Stimulated activated naive CD4-positive, alpha-beta T cell (primary cell): ENCODE measurements around the gene SLC9A9.

Experiments
- DNase-seq, 6 experiments: peaks; one replicate each; lab custom pipeline; 2025; lab: John Stamatoyannopoulos, UW

Gene SLC9A9

DNA sequence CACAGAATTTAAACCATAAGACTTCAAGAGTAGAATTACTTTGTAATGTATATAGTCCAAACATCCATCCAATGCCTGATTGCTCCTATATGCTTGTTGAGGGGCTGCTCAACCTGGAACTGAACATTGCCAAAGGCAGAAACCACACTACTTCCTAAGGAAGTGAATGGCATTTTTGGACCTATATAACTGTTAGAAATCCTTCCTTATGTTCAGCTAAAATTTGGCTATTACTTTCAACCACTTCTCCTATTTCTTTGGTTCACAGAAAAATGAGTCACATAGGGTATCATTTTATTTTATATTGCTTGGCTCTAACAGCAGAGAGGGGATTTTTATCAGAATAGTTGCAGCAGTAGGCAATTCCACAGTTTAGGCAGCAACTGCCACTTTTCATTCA lies 342.1 kb downstream of the SLC9A9 start:
- DNase-seq = no peak

DNA sequence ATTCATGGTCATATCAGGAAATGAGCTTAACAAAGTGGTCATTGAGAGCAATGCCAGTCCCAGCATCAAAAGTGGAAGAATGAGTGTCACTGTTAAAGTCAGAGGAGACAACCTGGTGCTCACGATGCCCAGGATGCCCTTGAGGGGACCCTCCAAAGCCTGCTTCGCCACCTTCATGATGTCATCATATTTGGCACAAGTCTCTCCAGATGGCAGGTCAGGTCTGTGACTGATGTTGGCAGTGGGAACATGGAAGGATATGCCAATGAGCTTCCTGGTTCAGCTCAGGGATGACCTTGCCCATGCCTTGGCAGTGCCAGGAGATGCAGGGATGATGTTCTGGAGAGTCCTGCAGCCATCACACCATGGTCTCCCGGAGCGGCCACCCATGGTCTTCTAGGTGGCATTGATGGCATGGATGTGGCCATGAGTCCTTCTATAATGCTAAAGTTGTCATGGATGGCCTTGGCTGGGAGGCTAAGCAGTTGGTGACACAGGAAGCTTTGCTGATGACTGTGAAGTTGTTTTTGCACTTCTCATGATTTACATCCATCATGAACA lies 344.9 kb downstream of the SLC9A9 start:
- DNase-seq = no peak

GRCh38 chr3:143502081-143502480 lies 346.2 kb downstream of the SLC9A9 start:
- DNase-seq = no peak

GRCh38 chr3:143497382-143497781 lies 350.9 kb downstream of the SLC9A9 start:
- DNase-seq = no peak

- DNase-seq = no peak
These were observed 352.1 kb downstream of the SLC9A9 start for GRCh38 chr3:143496191-143496590.

GRCh38 chr3:143495527-143495926 lies 352.7 kb downstream of the SLC9A9 start:
- no peak for DNase-seq

GRCh38 chr3:143486611-143487010 lies 361.7 kb downstream of the SLC9A9 start:
- no peak for DNase-seq

DNA sequence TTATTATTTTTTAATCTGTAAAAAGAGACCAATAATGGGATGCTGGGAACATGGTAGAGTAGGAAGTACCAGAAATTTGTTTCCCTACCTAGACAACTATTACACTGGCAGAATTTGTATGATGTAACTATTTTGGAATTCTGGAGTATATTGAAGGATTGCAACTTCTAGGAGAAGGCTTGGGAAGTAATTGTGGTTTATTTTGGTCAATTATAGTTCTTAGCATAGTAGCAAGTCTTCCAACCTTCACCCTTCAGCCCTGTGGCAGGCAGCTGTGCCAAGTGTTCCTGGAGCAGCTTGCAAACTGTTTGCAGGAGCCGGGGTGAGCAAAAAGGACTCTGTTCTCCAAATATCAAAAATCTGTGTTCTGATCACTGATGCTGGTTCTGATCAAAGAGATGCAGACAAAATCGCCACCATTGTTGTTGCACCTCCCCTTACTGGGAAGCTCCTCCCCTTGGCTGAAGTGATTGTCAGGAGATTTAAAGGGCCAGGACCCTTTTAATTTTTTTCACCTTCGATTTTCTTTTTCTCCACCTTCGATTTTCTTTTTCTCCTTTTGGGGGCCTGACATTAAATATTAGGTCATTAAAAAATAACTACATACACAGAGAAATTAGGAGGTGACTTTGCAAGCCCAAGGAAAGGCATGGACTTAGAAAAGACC lies 363.3 kb downstream of the SLC9A9 start:
- DNase-seq = no peak

DNA sequence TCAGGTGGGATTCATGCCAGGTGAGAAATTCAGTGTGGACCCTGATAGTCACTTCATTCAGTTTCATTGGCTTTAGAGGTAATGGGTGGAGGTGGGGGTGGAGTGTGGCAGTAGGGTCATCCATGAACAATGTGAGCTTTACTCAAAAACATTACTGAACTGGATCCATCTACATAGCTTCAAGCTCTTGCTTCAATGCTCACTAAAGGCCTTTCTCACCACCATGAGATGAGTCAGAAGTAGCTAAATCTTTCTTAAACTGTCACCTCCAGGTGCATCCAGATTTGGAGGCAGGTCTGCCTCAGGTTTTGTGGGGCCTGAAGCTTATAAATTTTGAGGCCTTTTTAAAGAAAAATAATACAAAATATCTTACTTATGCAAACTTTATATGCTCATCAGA lies 365.1 kb downstream of the SLC9A9 start:
- DNase-seq = no peak

- DNase-seq = no peak
These were observed 365.9 kb downstream of the SLC9A9 start for GRCh38 chr3:143482106-143483088.

GRCh38 chr3:143480344-143480743 lies 367.9 kb downstream of the SLC9A9 start:
- DNase-seq = no peak

- DNase-seq = no peak
These were observed 368.5 kb downstream of the SLC9A9 start for GRCh38 chr3:143479727-143480126.

DNA sequence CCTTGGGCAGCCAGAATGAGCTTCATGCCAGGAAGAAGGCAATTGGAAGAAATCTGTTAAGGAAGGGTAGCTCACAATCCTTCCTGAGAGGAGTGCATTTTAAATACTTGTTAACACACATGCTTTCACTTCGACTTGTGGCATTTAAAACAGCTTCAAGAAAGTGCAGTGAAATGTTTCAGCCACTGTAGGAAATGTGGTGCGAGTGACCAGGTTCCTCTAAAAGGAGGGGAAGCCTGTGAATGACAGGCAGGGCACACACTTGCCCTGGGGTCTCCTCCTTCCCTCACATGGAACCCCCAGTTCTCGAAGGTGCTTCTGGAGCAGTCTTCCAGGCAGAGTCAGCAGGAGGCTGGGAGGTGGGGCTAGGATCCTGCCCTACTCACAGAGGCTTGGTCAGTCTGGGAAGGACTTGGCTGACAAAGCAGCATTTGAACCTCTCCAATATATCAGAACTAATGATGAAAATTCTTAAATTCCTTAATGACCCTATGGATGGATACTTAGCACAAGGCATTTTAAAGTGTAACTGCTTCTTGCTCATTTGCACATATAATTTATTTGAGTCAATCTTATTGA lies 370.1 kb downstream of the SLC9A9 start:
- no peak for DNase-seq

DNA sequence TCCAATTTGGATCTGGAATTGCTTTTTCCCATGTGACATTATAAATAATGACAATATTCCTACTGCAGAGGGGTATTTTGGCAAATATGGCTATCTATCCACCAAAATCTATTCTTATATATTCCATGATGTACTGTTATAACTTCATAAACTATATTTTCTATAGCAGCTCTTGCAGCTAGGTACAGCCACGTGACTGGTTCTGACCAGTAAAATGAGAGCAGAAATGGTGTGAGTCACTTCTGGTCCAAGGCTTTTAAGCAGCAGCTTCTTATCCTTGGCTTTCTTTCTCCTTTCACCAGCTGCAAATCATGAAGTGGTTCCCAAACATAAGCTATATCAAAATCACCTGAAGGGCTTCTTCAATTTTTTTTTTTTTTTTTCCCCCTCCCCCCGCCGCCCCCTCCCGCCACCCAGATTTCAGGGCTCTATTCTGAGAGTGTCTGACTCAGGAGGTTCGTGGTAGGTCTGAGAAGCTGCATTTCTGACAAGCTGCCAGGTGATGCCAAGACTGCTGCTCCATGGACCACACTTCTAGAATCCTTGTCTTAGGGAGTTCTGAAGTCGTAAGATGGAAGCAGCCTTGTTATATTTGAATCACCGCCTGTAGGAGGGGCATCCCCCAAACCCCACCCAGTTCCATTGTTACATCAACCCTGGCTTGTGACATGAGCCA lies 371.2 kb downstream of the SLC9A9 start:
- DNase-seq = no peak

DNA sequence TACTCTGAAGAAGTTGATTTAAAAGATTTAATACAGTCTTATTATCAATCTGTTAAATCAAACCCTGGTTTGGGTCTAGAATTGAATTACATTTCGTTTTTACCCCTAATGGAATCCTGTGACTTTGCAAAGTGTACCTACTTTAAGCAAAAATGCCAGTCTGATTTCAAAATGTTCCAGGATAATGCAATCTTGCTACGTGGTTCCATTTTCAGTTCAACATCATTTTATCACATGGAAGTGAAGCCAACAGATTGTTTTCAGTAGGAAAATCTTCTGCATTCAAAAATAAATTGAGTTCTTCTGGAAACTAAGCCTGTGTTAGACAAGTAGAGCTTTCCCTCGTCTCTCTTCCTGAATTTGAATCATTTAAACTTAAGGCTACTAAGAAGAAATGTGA lies 372.3 kb downstream of the SLC9A9 start:
- DNase-seq = no peak

- no peak for DNase-seq
These were observed 375.3 kb downstream of the SLC9A9 start for GRCh38 chr3:143472731-143473523.

DNA sequence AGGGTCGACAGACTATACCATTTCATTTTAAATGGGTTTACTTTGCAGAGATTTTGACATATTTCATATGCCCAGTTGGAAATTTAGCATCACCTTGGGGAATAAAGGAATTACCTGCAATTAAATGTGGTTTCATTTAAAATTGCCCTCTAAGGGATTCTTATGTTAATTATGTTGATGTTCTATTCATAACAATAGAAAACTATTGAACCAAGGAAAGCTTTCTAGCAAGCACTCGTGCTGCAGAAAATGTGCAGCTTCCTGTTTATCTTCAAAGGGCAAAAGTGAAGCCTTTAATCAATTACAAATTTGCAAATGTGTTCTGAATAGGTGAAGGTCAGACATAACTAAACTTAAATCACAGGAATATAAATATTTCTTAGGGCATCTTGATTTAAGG lies 376.6 kb downstream of the SLC9A9 start:
- DNase-seq = no peak

GRCh38 chr3:143469159-143469558 lies 379.1 kb downstream of the SLC9A9 start:
- no peak for DNase-seq

DNA sequence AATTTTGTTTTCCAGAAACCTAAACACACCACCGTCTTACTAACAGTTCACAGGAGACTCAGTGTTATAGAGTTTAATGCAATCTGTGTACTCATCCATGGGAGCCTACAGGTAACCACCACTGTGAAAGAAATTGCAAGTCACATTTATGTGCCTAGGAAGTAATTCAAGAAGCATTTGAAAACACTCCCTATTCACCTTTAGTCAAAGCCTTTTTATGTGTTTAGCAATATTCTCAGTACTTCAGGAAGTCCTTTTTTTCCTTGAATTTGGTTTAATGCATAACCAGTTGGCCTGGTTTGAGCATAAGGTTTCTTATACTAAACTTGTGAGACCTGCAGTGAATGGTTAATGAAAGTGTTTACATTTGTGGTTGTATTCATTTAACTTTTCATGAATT lies 382.6 kb downstream of the SLC9A9 start:
- DNase-seq = no peak

GRCh38 chr3:143464850-143465249 lies 383.4 kb downstream of the SLC9A9 start:
- DNase-seq = no peak

GRCh38 chr3:143455480-143455879 lies 392.8 kb downstream of the SLC9A9 start:
- DNase-seq = no peak
